RPMI8226 (cell line): ENCODE results near the gene ZNF641.
"Not testable (repeated sequence)": the region's sequence is repeated elsewhere in the genome, so short reads cannot be mapped to it uniquely, and the experiment has no call there.

Source experiments
- DNase-seq: peaks from one replicate; pipeline ENCODE4 v3.0.0-alpha.2; 2015

The ZNF641 gene

DNA sequence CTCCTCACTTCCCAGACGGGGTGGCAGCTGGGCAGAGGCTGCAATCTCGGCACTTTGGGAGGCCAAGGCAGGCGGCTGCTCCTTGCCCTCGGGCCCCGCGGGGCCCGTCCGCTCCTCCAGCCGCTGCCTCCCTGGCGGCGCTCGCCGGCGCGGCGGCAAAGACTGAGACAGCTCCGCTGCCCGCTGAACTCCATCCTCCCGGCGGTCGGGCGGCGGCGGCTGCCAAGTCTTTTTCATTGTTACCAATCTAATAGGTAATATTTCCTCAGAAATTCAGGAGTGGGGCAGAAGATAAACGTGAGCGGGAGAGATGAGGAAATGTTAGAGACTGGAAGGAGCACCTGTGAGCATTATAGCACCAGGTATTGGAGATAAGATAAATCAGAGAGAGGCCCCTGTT, 17.0 kb downstream of the ZNF641 start:
- DNase-seq, result not testable (repeated sequence)

DNA sequence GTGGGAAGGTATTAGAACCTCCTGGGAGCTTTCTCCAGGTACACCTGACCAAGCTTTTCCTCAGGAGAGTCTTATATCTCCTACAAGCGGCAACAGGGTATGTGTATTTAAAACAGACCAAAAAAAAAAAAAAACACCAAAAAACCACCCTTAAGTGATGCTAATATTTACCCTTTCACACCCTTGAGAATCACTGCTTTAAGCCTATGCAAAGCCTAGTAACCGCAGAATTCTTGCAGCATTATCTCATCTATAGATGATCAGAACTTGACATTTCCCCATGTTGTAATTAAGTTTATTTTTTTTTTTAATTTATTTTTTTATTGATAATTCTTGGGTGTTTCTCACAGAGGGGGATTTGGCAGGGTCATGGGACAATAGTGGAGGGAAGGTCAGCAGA, 19.3 kb downstream of the ZNF641 start:
- no peak for DNase-seq

DNA sequence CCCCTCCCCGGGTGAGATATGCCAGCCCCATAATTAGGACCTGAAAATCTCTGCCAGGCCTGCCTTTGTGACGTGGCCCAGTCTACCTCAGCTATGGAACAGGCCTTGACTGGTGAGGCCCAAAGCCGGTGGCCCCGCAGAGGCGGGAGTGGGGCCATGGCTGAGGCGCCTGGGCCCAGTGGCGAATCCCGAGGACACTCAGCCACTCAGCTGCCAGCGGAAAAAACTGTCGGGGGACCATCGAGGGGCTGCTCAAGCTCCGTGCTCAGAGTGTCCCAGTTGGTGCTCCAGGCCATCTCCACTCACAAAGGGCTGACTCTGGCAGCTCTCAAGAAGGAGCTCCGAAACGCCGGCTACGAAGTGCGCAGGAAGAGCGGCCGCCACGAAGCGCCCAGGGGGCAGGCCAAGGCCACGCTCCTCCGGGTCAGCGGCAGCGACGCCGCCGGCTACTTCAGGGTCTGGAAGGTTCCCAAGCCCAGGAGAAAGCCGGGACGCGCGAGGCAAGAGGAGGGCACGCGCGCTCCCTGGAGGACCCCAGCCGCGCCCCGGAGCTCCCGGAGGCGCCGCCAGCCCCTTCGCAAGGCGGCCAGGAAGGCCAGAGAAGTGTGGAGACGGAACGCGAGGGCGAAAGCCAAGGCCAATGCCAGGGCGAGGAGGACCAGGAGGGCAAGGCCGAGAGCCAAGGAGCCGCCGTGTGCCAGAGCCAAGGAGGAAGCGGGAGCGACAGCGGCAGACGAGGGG, 21.4 kb downstream of the ZNF641 start:
- DNase-seq, result no peak

DNA sequence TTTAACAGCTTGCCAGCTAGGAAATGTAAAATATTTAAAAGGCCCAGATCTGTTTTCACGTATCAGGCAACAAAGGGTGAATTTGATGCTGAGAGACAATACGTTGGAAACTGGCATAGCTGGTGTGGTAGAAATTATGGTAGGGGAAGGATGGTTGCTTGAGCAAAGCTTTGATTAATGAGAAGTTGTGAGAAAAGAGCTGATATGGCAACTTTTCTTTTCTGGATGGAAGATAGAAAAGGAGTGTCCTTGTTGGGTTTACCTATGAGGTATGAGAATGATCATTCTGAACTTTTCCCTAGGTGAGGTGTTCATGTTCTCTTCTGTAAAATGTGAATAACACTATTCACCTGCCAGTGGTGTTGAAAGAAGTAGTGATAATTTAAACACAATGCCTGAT, 34.2 kb downstream of the ZNF641 start:
- DNase-seq, result no peak

DNA sequence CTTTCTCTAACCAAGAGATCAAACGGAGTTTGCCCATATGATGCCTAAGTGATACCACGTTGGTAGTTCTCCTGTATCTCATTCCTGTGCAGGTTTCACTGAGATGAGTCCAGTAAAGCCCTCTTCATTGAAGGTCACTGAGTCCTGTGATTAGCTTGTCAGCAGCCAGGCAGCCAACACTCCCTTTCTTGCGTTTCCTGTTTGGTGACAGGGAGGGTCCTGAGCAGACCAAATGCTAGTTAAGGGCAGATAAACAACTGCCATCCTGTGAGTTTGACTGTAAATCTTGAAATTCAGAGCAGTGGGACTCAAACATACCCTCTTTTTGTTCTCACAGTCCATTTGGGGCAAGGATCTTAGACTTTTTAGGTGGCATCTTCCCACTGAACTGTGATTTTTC, 39.4 kb downstream of the ZNF641 start:
- DNase-seq, result no peak

DNA sequence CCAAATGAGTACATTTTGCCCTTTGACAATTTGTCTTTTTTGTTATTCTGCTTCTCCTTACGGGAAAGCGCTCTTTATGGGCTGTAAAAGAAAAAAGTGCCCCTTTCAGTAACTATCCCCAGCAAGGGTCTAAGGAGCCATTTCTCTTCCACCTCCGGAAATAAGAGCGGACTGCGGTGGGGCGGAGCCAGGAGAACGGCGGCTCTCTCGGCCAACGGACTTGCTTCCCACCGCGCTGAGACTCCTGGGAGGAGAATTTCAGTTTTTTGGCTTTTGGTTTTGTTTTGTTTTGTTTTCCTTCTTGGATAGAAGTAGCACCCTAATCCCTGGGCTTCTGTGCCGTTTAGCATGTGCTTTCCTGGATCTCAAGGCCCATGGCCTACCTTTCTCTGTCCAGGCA, 43.5 kb downstream of the ZNF641 start:
- DNase-seq, result no peak

DNA sequence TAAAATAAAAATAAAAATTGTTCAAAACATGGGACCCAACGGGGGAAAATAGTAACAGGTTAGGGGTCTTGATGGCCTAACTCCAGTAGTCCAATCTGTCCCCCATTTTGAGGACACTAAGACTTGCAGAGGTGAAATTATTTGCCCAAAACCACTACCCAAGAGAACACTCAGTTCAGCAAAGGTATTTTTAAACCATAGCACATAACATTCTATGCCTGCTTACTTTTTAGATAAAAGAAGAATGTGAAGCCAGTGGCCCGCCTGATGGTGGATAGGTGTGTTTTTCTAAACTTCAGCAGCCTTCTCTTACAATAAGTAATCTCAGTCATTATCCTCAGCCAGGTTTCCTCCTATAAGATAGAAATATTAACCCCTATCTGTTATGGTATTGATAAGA, 45.5 kb downstream of the ZNF641 start:
- no peak for DNase-seq

DNA sequence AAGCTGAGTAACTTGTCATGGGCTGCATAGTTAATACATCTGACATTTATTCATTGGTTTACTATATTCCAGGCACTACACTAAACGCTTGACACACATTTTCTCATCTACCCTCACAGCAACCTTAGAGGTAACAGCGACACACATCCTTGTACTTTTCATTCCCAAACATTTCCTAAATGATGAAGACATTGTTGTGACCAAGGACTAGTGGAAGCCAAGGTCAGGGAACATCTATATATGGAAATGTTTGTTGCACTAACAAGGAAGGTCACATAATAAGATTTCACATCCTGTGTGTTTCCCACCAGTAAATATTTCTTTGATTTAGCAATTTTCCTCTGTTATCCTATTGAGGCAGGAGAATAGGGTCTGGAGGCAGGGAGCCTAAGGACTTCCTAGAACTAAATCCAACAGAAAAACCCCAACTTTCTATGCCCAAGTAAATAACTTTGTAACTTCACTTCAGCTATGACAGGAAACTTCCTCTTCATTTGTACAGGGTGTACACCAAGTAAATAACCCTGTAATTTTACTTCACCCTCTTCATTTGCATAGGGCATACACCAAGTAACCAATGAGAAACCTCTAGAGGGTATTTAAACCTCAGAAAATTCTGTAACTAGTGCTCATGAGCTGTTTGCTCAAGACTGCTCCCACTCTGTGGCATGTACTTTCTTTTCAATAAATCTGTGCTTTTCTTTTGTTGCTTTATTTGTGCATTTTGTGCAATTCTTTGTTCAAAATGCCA, 48.4 kb downstream of the ZNF641 start:
- no peak for DNase-seq

DNA sequence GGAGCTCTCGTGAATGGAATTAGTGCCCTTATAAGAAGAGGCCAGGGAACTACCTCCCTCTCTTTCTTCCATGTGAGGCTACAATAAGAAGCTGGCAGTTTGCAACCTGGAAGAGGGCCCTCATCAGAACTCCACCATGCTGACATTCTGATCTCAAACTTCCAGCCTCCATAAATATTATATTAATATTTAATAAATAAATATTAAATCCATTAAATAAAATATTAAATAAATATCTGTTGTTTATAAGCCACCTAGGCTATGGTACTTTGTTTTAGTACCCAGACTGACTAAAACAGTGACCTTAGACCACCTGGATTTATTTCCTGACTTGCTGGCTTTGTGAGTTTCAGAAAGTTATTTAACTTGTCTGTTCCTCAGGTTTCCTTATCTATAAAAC, 49.9 kb downstream of the ZNF641 start:
- DNase-seq, result no peak

DNA sequence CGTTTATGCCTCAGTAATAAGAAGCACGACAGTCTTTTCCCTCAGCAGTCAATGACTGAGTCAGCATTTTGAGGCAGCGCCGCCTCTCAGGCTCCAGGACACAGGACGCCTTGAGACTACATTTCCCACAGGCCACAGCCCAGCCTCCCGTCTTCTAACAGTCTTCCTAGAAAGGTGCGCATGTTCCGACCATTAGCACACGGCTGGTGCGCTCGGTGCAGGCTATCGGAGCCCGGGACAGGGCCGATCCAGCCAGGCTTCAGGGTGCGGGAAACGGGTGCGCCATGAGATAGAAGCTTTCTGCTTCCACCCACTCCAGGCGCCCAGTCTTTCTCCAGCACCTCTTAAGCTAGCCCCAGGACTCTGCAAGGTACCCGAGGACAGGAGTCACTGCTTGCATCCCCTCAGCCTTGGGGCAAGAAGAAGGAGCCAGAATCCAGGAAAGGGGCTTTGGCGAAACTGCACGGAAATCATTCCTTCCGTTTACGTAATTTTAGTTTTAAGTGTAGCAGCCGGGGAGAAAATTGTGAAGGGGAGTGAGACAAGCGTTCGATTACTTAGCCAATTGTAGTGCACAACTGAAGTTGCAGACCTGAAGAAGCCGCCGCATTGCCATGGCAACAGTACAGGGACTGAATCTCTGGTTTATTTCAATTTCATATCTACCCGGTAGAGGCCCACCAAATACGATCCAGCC, 54.0 kb downstream of the ZNF641 start:
- DNase-seq, result peak; percentile 33

DNA sequence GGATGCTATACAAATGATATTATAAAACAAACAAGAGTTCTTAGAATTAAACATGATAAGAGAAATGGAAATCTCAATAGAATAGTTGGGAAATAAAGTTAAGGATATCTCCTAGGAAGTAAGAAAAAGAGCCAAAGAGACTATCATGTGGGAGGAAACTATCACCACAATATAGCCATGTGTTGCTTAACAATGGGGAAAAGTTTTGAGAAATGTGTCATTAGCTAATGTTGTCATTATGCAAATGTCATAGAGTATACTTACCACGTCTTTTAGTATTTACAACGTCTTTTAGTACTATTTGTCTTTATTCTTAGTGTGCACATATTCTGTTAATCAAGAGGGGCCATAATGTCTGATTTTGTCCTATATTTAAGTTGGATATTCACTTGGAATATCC, 58.7 kb downstream of the ZNF641 start:
- no peak for DNase-seq

DNA sequence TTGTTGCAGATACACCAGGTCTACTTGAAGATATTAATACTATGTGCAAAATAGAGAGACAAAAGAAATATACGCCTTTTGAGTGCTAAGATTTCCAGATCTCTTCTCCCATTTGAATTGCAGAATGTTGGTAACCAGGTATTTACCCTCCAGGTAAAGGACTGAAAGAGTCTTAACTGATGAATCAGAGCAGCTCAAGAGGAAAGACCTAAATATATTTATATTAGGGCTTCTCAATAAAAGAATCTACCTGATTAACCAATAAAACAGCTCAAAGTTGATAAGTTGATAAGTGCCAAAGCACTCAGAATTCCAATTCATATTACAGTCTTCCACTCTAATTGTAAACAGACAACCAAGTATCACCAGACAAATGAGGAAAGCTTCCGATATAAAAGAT, 59.2 kb downstream of the ZNF641 start:
- DNase-seq, result no peak

DNA sequence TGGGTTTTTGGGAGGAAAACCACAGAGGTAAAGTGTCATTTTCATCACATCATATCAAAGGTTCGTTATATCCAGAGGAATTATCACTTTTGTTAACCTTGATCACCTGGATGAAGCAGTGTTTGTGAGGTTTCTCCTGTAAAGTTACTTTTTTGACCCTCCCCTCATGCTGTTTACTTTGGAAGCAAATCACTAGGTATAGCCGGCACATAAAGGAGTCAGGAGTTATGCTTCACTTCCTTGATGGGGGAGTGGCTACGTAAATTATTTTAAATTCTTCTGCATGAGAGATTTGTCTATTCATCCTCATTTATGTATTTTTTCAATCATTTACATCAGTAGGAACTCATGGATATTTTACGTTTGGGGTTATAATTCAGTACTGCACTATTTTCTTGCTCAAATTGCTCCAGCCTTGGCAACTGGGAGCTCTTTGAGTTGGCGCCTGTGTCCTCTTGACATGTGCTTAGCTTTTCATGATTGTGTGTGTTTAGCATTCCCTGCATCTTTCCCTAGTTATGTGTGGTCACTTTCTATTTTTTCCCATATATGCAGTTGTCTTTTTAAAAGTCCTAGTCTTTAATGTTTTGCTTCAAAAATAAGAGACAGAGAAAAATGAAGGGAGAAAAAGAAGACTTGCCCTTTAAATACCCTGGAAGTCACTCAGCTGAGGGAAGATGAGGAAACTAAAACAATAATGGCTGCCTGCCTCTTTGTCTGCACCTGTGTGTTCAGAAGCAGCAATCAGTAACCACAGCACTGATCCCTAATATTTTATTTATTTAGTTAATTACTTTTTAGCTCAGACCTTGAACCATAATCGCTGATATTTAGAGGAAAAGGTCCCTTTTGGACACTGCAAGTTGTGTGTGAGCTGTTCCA, 62.1 kb downstream of the ZNF641 start:
- no peak for DNase-seq
